Measurements from ENCODE around the gene LRRFIP1.

Gene LRRFIP1

GRCh38 chr2:237691029-237691907, 63.9 kb downstream of the LRRFIP1 start:
- no peak for DNase-seq

GRCh38 chr2:237691908-237692600, 64.7 kb downstream of the LRRFIP1 start:
- DNase-seq, result peak; percentile 89

GRCh38 chr2:237692601-237693290, 65.4 kb downstream of the LRRFIP1 start:
- no peak for DNase-seq

GRCh38 chr2:237693291-237693994, 66.1 kb downstream of the LRRFIP1 start:
- DNase-seq, result no peak

GRCh38 chr2:237694415-237695194, 67.2 kb downstream of the LRRFIP1 start:
- DNase-seq, result no peak

- DNase-seq, result peak; percentile 59
Observed at GRCh38 chr2:237695201-237695780, 67.9 kb downstream of the LRRFIP1 start.

- no peak for DNase-seq
Observed at GRCh38 chr2:237696461-237696860, 69.1 kb downstream of the LRRFIP1 start.

- no peak for DNase-seq
Observed at GRCh38 chr2:237697586-237698357, 70.4 kb downstream of the LRRFIP1 start.

GRCh38 chr2:237698358-237698694, 70.9 kb downstream of the LRRFIP1 start:
- no peak for DNase-seq

GRCh38 chr2:237699870-237700511, 72.6 kb downstream of the LRRFIP1 start:
- no peak for DNase-seq

- DNase-seq, result peak; percentile 77
Observed at GRCh38 chr2:237700512-237701032, 73.2 kb downstream of the LRRFIP1 start.

- no peak for DNase-seq
Observed at GRCh38 chr2:237701033-237701858, 73.9 kb downstream of the LRRFIP1 start.

- DNase-seq, result no peak
Observed at GRCh38 chr2:237701859-237702390, 74.5 kb downstream of the LRRFIP1 start.

GRCh38 chr2:237702441-237703391, 75.3 kb downstream of the LRRFIP1 start:
- DNase-seq, result no peak

- DNase-seq, result peak; percentile 29
Observed at GRCh38 chr2:237704501-237705434, 77.4 kb downstream of the LRRFIP1 start.

GRCh38 chr2:237706257-237706656, 78.9 kb downstream of the LRRFIP1 start:
- no peak for DNase-seq

GRCh38 chr2:237708065-237708398, 80.6 kb downstream of the LRRFIP1 start:
- no peak for DNase-seq

Measured in T1000 (cell line).